GM21423 (cell line): ENCODE measurements around the gene PBX1.

Source experiments
- ATAC-seq: cut with Tn5 transposase; IDR thresholded peaks from one replicate; pipeline ENCODE4 v1.9.1; 2021; ENCODE audit warnings: mild to moderate bottlenecking, moderate library complexity; ENCODE audit not compliant: unreplicated experiment

The PBX1 gene

DNA sequence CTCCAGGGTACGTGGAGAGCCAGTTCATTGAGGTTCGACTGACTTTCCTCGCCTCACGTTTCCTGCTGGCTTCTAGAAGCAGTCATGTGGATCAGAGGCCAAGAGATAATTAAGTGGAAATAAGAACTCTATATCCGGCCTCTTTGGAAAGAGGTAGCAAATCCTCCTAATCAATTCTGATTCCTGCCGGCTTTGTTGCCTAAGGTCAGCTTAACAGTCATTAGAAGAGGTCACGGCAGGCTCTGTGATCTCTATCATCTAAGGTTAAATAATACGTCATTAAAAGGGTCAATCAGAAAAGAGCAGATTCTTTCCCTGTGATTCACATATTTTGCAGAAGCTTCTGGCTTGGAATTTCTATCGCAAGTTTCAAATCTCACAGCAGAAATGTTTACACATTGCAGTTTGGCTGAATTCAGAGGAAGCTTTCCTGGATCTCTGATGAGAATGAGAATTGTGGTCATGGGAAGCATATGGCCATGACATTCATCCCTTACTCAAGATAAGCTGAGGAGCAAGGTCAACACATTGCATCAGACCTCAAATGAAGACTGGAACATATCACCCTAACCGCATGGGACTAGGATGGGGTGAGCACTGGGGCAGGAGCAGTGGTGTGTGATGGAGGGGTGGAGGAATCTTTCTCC, 189.4 kb downstream of the PBX1 start:
- ATAC-seq = no peak

GRCh38 chr1:164753521-164754077, 194.6 kb downstream of the PBX1 start:
- no peak for ATAC-seq

DNA sequence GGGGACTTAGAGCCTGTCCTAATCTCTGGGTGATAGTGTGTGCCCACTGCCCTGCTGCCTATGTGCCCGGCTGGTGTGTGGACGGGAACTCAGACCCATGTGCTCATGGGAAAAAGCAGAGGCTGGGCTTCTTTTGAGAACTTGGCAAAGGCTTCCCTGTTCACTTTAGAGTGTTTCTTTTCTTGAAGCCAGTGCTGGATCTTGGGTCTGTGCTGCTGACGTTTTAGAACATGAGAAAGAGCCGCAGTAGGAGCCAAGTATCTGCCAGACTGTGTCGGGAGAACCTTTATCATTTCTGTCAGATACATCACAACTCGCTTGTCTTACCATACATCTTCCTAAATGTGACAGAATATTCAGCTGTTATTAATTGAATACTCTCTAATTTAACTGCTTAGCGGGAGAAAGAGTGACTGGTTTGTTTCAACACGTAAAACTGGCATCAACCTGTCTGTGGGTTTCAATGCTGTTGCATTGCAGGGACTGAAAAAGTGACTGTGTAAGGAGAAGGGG, 195.2 kb downstream of the PBX1 start:
- ATAC-seq = no peak

GRCh38 chr1:164755690-164756089, 196.7 kb downstream of the PBX1 start:
- no peak for ATAC-seq

- ATAC-seq = no peak
Observed at GRCh38 chr1:164756741-164757140, 197.8 kb downstream of the PBX1 start.

GRCh38 chr1:164757625-164758024, 198.6 kb downstream of the PBX1 start:
- no peak for ATAC-seq

DNA sequence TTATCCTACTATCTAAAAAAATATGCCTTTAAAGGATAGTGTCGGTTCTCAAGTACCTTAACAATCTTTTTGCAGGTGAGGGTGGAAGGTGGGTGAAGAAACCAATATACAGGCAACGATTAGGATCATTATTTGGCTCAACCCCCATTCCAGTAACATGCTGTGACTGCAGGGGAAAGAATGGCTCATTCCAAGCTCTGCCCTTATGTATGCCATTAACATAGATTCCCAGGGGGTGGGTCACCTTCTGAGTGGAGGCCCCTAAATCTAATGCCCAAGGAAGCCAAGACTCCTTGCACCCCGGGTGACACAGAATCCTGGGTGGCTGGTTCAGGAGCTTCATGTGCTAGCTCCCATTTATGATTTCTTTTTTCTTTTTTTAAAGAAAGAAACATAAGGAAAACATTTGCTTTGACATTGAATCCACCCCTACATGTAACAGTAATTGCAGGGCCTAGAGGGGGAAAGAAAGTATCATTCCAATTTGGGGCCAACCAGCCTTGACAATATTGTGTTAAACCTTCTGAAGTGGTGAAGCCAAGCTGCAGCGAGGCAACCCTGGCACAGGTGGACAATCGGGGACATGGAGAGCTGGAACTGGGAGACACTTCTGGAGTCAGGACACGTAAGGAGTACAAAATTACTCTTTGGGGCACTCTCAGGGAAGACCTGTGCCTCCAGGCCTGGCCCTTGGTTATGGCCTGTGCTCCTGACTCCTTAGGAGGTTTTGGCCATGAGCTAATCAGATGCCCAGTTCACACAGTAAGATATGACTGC, 200.3 kb downstream of the PBX1 start:
- no peak for ATAC-seq

DNA sequence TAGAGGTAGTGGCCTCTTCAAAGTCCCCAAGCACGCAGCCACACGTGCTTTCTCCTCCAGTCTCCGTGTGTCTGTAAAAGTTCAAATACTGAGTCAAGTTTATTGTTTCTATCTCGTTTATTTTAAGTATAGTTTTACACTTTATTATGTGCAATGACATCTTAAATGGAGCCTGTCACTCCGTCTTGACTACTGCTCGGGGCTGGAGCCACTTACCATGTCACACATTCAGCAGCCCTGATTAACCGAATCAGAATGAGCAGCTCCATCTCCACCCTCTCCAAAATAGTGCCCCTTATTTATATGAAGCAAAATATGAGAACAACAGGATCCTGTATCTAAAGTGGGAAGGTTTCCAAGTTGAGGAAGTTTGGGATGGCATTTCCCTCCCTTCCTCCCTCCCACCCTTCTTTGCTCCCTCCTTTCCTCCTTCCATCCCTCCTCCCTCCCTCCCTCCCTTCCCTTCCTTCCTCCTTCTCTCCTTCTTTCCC, 201.0 kb downstream of the PBX1 start:
- ATAC-seq = no peak

- ATAC-seq = no peak
Observed at GRCh38 chr1:164760569-164760968, 201.6 kb downstream of the PBX1 start.

- no peak for ATAC-seq
Observed at GRCh38 chr1:164761009-164761408, 202.0 kb downstream of the PBX1 start.

- ATAC-seq = no peak
Observed at GRCh38 chr1:164763098-164763497, 204.1 kb downstream of the PBX1 start.

DNA sequence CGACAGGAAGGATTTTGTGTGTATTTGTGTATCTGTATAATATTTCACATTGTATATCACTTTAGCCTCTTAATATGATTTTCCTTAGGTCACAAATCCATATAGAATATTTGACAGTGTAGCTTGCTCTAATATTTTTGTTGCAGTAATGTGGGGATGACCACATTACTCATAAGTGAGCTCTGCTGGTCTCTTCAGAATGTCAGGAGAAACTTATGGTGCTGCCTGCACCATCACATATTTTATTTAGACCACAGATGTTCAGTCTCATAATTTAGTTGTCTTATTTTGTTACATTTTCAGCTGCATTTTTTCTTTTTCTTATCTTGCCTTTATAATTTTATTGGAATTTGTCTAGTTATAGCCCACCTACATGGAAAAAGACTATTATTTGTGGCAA, 205.3 kb downstream of the PBX1 start:
- ATAC-seq = no peak

- no peak for ATAC-seq
Observed at GRCh38 chr1:164765557-164765956, 206.6 kb downstream of the PBX1 start.

GRCh38 chr1:164765992-164766720, 207.2 kb downstream of the PBX1 start:
- ATAC-seq = no peak

DNA sequence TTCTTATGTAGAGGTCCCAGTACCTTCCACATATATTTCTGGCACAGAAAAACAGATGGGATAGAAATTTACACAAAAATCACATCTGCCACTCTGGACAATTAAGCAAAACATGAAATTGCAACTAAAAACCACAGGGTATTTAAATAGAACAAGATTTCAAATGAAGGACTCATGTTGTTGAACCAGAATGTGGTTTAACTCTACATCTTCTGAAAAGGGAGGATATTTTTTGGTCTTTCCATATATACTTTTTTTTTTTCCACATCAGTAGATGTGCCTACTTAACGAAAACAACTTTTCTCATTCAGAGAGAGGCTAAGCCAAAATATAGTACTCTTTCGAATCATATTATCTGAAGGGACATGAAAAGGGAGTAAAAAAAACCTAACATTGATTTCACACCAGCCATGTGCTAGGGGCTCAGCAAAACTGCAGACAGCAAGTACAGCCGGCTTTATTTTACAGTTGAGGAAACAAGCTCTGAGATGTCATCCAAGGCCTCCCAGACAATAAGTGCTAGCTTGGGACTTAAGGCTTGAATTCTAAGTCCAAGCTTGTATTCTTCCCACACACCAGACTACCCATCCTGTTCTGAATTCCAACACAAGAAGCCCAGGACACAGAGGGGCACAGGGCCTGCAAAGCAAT, 208.9 kb downstream of the PBX1 start:
- ATAC-seq = no peak

GRCh38 chr1:164768619-164769018, 209.6 kb downstream of the PBX1 start:
- no peak for ATAC-seq

DNA sequence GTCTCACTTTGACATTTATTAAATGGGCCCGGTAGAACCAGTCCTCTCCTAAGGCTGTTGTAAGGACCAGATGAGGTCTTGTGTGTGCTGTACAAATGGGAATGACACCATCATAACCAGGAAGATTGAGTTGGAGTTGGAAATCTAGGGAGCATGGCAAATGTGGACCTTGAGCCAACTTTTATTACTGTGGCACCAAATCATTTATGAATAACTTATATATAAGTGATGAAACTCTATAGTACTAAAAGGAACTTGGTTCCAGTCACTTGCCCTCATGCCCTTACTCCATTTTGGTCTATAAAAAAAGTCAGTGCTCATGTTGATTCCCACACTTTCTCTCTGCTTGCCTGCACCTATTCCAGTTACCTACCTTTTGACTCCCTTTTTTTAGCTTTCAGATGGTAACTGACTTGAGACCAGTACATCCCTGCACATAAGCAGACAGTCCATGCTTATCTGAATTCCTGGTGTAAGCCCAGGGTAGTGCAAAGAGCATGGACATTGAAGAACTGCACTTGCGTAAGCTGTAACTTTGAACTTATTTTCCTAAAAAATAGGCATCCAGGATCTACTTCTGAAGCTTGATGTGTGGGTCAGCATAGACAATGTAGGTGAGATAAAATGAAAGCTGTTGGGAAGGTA, 210.6 kb downstream of the PBX1 start:
- ATAC-seq = no peak

DNA sequence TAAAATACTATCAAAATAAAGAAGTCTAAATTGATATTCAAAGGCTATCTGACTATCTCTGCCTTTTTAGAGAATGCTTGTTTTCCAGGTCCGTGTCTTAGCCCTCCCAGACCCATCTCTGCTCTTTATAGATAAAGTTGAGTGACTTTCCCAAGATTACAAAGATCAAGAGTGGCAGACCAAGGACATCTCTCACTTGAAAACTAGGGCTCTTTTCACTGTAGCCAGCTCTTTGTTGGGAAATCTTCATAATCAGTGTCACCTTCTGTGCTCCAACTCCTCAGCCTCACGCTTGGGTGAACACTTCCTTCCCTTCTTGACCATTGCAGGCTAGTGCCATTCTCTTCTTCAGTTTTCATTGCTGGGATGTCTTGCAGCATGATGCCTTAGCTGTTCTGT, 211.1 kb downstream of the PBX1 start:
- ATAC-seq = no peak

GRCh38 chr1:164771041-164771618, 212.1 kb downstream of the PBX1 start:
- ATAC-seq = no peak
